Endothelial cell of umbilical vein (primary cell): ENCODE data around the gene JARID2. TPM values are rescaled to one million over a fixed set of nuclear protein-coding genes. Genes with fewer than 3 reads are reported as not detected.

Experiments
- BruUV-seq: library from RNA; stranded (reverse); fragments of 400-500 nt; replicated peaks from 2 replicates; lab custom pipeline; 2021; lab: Mats Ljungman, UMichigan
- CTCF ChIA-PET: fragments of 300-600, 350-600 bp; sonication (Branson Sonifier 250); formaldehyde crosslinking; loops from one replicate; lab custom pipeline; 2021; ENCODE audit warnings: antibody characterized with exemption, inconsistent platforms; lab: Charles Lee
- POLR2A ChIA-PET: fragments of 300-600, 350-600 bp; sonication (Branson Sonifier 250); formaldehyde crosslinking; loops from one replicate; lab custom pipeline; 2021; ENCODE audit warnings: antibody characterized with exemption, inconsistent platforms; lab: Charles Lee
- DNase-seq: peaks from one replicate; pipeline ENCODE4 v3.0.0-alpha.2; 2011; ENCODE audit warnings: low read depth, low spot score
- FAIRE-seq: peaks from 2 replicates; lab custom pipeline; 2011; peaks lifted over from hg19 to GRCh38; lab: Jason Lieb, UNC
- H2AFZ ChIP-seq: 2 replicates; pipeline ENCODE4 v1.6.0; 2012; ENCODE audit warnings: low read depth, low read length, control low read depth, inconsistent platforms
- H3K27ac ChIP-seq: 2 replicates; pipeline ENCODE4 v1.5.1; 2011; ENCODE audit warnings: low read depth, mild to moderate bottlenecking, control low read depth, low read length, moderate library complexity; ENCODE audit not compliant: insufficient read depth
- H3K27me3 ChIP-seq, 2 experiments: 2 replicates each; pipeline versions ENCODE4 v1.6.0 to v1.6.1; 2011; ENCODE audit warnings: low read length in 2 of 2, mixed read lengths in 1 of 2; ENCODE audit not compliant: control insufficient read depth in 2 of 2, insufficient read depth in 2 of 2
- H3K36me3 ChIP-seq, 2 experiments: 2 replicates in 1 of 2; 3 replicates in 1 of 2; pipeline ENCODE4 v1.5.1; 2011; ENCODE audit warnings: low read length in 2 of 2, mild to moderate bottlenecking in 1 of 2, moderate library complexity in 1 of 2; ENCODE audit not compliant: control insufficient read depth in 2 of 2, insufficient read depth in 2 of 2; ENCODE audit errors: extremely low read depth in 1 of 2
- H3K4me1 ChIP-seq: 3 replicates; pipeline ENCODE4 v1.5.1; 2011; ENCODE audit warnings: mild to moderate bottlenecking, low read length; ENCODE audit not compliant: control insufficient read depth, insufficient read depth; ENCODE audit errors: extremely low read depth
- H3K4me2 ChIP-seq: 2 replicates; pipeline ENCODE4 v1.6.1; 2011; ENCODE audit warnings: low read length, control low read depth, mixed read lengths; ENCODE audit not compliant: insufficient read depth
- H3K4me3 ChIP-seq, 3 experiments: fragments of 200-600 bp in 1 of 3; sonication (generic), shearing (Covaris generic) in 1 of 3; replicated peaks in 1 of 3; 2 replicates each; pipeline ENCODE4 v1.5.1; 2011 to 2016; ENCODE audit warnings: control low read depth in 3 of 3, low read length in 3 of 3, mild to moderate bottlenecking in 2 of 3, inconsistent platforms in 1 of 3, low read depth in 1 of 3, moderate library complexity in 1 of 3; ENCODE audit not compliant: insufficient read depth in 1 of 3
- H3K79me2 ChIP-seq: 2 replicates; pipeline ENCODE4 v1.6.0; 2012; ENCODE audit warnings: low read length, inconsistent platforms; ENCODE audit not compliant: control insufficient read depth, insufficient read depth
- H3K9ac ChIP-seq: replicated peaks from 2 replicates; pipeline ENCODE3; 2011; ENCODE audit warnings: low read length, control low read depth; ENCODE audit not compliant: insufficient read depth; ENCODE audit errors: extremely low read depth
- H3K9me1 ChIP-seq: replicated peaks from 3 replicates; pipeline ENCODE4 v1.6.0; 2011; ENCODE audit warnings: mild to moderate bottlenecking, low read length; ENCODE audit not compliant: control insufficient read depth, insufficient read depth; ENCODE audit errors: extremely low read depth
- H3K9me3 ChIP-seq: replicated peaks from 2 replicates; pipeline ENCODE4 v1.5.1; 2012; ENCODE audit warnings: low read length, inconsistent platforms; ENCODE audit not compliant: control insufficient read depth, insufficient read depth
- H4K20me1 ChIP-seq: replicated peaks from 2 replicates; pipeline ENCODE3; 2011; ENCODE audit warnings: mild to moderate bottlenecking, low read length; ENCODE audit not compliant: control insufficient read depth, insufficient read depth; ENCODE audit errors: extremely low read depth
- CTCF ChIP-seq, 2 donors: IDR thresholded peaks; 1 replicate in 1 of 2; 2 replicates in 1 of 2; pipeline ENCODE4 v1.5.1; 2011; ENCODE audit warnings: low read length in 2 of 2, mild to moderate bottlenecking in 2 of 2, moderate library complexity in 2 of 2, control low read depth in 1 of 2, inconsistent platforms in 1 of 2, low read depth in 1 of 2; ENCODE audit not compliant: insufficient read depth in 1 of 2; ENCODE audit errors: extremely low read depth in 1 of 2
- EZH2 ChIP-seq: IDR thresholded peaks from 2 replicates; pipeline ENCODE4 v1.6.1; 2012; ENCODE audit warnings: borderline replicate concordance, low read depth, mild to moderate bottlenecking, moderate library complexity, low read length, inconsistent platforms; ENCODE audit not compliant: severe bottlenecking
- JUN ChIP-seq: IDR thresholded peaks from 2 replicates; pipeline ENCODE4 v1.6.1; 2011; ENCODE audit warnings: borderline replicate concordance, low read depth; ENCODE audit not compliant: insufficient read length, insufficient read depth
- MAX ChIP-seq: IDR thresholded peaks from 2 replicates; pipeline ENCODE4 v1.6.1; 2011; ENCODE audit not compliant: insufficient read depth, insufficient read length
- POLR2A ChIP-seq: IDR thresholded peaks from 2 replicates; pipeline ENCODE4 v1.6.1; 2012; ENCODE audit warnings: low read depth, mild to moderate bottlenecking, control low read depth, low read length
- dilution Hi-C: fragments of 300-500 bp; cut with MboI; formaldehyde crosslinking; loops from one replicate; pipeline ENCODE4 v1.15.0; 2019; ENCODE audit warnings: low sequenced_read_pairs; ENCODE audit not compliant: extremely low pct_ligation_motif_present
- intact Hi-C: fragments of 100-400 bp; cut with micrococcal nuclease; formaldehyde crosslinking; loops from one replicate; pipeline ENCODE4 v1.10.0; 2022
- polyA plus RNA-seq, 4 experiments: library from polyadenylated mRNA; depleted of rRNA in 3 of 4; stranded (reverse) in 3 of 4; unstranded in 1 of 4; fragments of >200 nt; gene quantifications; 2 replicates each; pipeline versions ENCODE4 v1.2.1 to v1.2.3, GENCODE V29; 2011 to 2012; ENCODE audit warnings: missing spikeins in 1 of 4
- total RNA-seq: library from RNA; stranded (reverse); gene quantifications from 2 replicates; pipeline ENCODE4 v1.2.3, GENCODE V29; 2021

JARID2 gene
- total and polyA plus RNA-seq, 2 donors (not counting 3 experiments of a cell fraction or from before 2014, with no cell fraction given) = 2.9 to 10.6 TPM

- no peaks in the 10 kb centered on the region for H3K36me3 ChIP-seq
- no peak overlapping the region for H3K9ac ChIP-seq
- no peak for FAIRE-seq
- intact Hi-C loops = no loop called here
- peaks cover 2% of the 10 kb centered on the region for H3K4me1 ChIP-seq
- CTCF ChIA-PET = no interaction called here
- POLR2A ChIA-PET = no interaction called here
- TF ChIP-seq MAX = no peak
- H3K4me3 ChIP-seq = no peak overlapping the region
- no peak overlapping the region for H3K27ac ChIP-seq
- no peaks in the 10 kb centered on the region for H3K79me2 ChIP-seq
- H3K27me3 ChIP-seq = no peaks in the 10 kb centered on the region
- no peaks in the 10 kb centered on the region for H4K20me1 ChIP-seq
- dilution Hi-C loops = no loop called here
- no peak overlapping the region for H2AFZ ChIP-seq
- no peak overlapping the region for H3K4me2 ChIP-seq
- no peaks in the 10 kb centered on the region for H3K9me3 ChIP-seq
- no peak for DNase-seq
- BruUV-seq = no TSS peak
- no peaks in the 10 kb centered on the region for H3K9me1 ChIP-seq
Observed at GRCh38 chr6:15560713-15561112, 314.8 kb downstream of the JARID2 start.

GRCh38 chr6:15561447-15562199 is 315.8 kb downstream of the JARID2 start:
- ChIA-PET CTCF (no interaction called here), POLR2A (no interaction called here)
- Histone ChIP-seq H3K4me1 (no peaks in the 10 kb centered on the region), H3K36me3 (no peaks in the 10 kb centered on the region), H3K4me3 (no peak overlapping the region), H3K4me2 (no peak overlapping the region), H3K27ac (no peak overlapping the region), H3K9me3 (no peaks in the 10 kb centered on the region), H3K9me1 (no peaks in the 10 kb centered on the region), H2AFZ (no peak overlapping the region), H3K27me3 (no peaks in the 10 kb centered on the region), H3K9ac (no peak overlapping the region), H4K20me1 (no peaks in the 10 kb centered on the region), H3K79me2 (no peaks in the 10 kb centered on the region)
- no TSS peak for BruUV-seq
- DNase-seq = no peak
- TF ChIP-seq CTCF (IDR thresholded peaks at IDR 0.05; ENCODE audit: extremely low read depth in 1 of 2, insufficient read depth in 1 of 2, low read depth in 1 of 2, low read length in 2 of 2) = no peak
- TF ChIP-seq EZH2 = no peak
- no peak for TF ChIP-seq MAX
- no peak for TF ChIP-seq JUN
- TF ChIP-seq POLR2A = no peak
- FAIRE-seq = no peak
- intact Hi-C loops = no loop called here
- dilution Hi-C loops = no loop called here
